Measurements from ENCODE around the gene ARHGEF18.
A peak's percentile ranks its signal among the peaks of the same experiment; 100 is the strongest.

The ARHGEF18 gene

GRCh38 chr19:7355151-7355820 is 6.5 kb downstream of the ARHGEF18 start:
- H3K4me2 ChIP-seq (ENCODE audit: low read depth, low read length, poor library complexity, severe bottlenecking) = peak overlapping the region; percentile 27
- no peaks in the 10 kb centered on the region for H3K27me3 ChIP-seq (ENCODE audit: insufficient read depth, low read length, poor library complexity, severe bottlenecking)
- H2AFZ ChIP-seq (ENCODE audit: low read length) = no peak overlapping the region
- no peaks in the 10 kb centered on the region for H3K9me2 ChIP-seq (replicated peaks; ENCODE audit: low read depth, low read length)
- peaks cover 3% of the 10 kb centered on the region; the same call in 1 of the 2 replicates for H3F3A ChIP-seq (ENCODE audit: low read depth)
- peaks cover 12% of the 10 kb centered on the region; the same call in 1 of the 2 replicates for H3K36me3 ChIP-seq (ENCODE audit: insufficient read depth, low read length)
- H3K9ac ChIP-seq (ENCODE audit: low read depth, low read length, poor library complexity, severe bottlenecking) = no peak overlapping the region
- TF ChIP-seq CTCF (conservative IDR thresholded peaks at IDR 0.05; ENCODE audit: low read length) (no peak), EZH2phosphoT487 (IDR thresholded peaks at IDR 0.05; ENCODE audit: borderline replicate concordance) (no peak)
- peaks cover 44% of the 10 kb centered on the region for H4K20me1 ChIP-seq (ENCODE audit: insufficient read depth, low read length, poor library complexity, severe bottlenecking)
- H3K9me3 ChIP-seq (ENCODE audit: insufficient read depth, low read depth, low read length) = peaks cover 7% of the 10 kb centered on the region; the same call in 1 of the 2 replicates
- peaks cover 16% of the 10 kb centered on the region for H3K4me1 ChIP-seq (ENCODE audit: insufficient read depth, low read length, poor library complexity, severe bottlenecking)
- H3K79me2 ChIP-seq (ENCODE audit: insufficient read depth, low read length) = peaks cover 83% of the 10 kb centered on the region
- H3K4me3 ChIP-seq (ENCODE audit: low read length, poor library complexity, severe bottlenecking) = no peak overlapping the region

GRCh38 chr19:7355871-7356270 is 7.1 kb downstream of the ARHGEF18 start:
- H3K36me3 ChIP-seq (ENCODE audit: insufficient read depth, low read length) = peaks cover 12% of the 10 kb centered on the region; the same call in 1 of the 2 replicates
- peaks cover 7% of the 10 kb centered on the region; the same call in 1 of the 2 replicates for H3K9me3 ChIP-seq (ENCODE audit: insufficient read depth, low read depth, low read length)
- H3K27me3 ChIP-seq (ENCODE audit: insufficient read depth, low read length, poor library complexity, severe bottlenecking) = no peaks in the 10 kb centered on the region
- H3K4me2 ChIP-seq (ENCODE audit: low read depth, low read length, poor library complexity, severe bottlenecking) = peak overlapping the region; percentile 27
- no peaks in the 10 kb centered on the region for H3K9me2 ChIP-seq (replicated peaks; ENCODE audit: low read depth, low read length)
- no peak overlapping the region for H3K4me3 ChIP-seq (ENCODE audit: low read length, poor library complexity, severe bottlenecking)
- H3F3A ChIP-seq (ENCODE audit: low read depth) = peaks cover 3% of the 10 kb centered on the region; the same call in 1 of the 2 replicates
- H3K4me1 ChIP-seq (ENCODE audit: insufficient read depth, low read length, poor library complexity, severe bottlenecking) = peaks cover 13% of the 10 kb centered on the region
- peaks cover 40% of the 10 kb centered on the region for H4K20me1 ChIP-seq (ENCODE audit: insufficient read depth, low read length, poor library complexity, severe bottlenecking)
- H3K79me2 ChIP-seq (ENCODE audit: insufficient read depth, low read length) = peaks cover 78% of the 10 kb centered on the region
- H3K9ac ChIP-seq (ENCODE audit: low read depth, low read length, poor library complexity, severe bottlenecking) = no peak overlapping the region
- H2AFZ ChIP-seq (ENCODE audit: low read length) = no peak overlapping the region
- TF ChIP-seq CTCF (conservative IDR thresholded peaks at IDR 0.05; ENCODE audit: low read length) (no peak), EZH2phosphoT487 (IDR thresholded peaks at IDR 0.05; ENCODE audit: borderline replicate concordance) (no peak)

GRCh38 chr19:7356899-7357627 is 8.3 kb downstream of the ARHGEF18 start:
- Histone ChIP-seq H3K79me2 (ENCODE audit: insufficient read depth, low read length) (peaks cover 66% of the 10 kb centered on the region), H3K9me3 (ENCODE audit: insufficient read depth, low read depth, low read length) (peaks cover 2% of the 10 kb centered on the region; the same call in 1 of the 2 replicates), H3K9me2 (replicated peaks; ENCODE audit: low read depth, low read length) (no peaks in the 10 kb centered on the region), H3F3A (ENCODE audit: low read depth) (peaks cover 3% of the 10 kb centered on the region; the same call in 1 of the 2 replicates), H4K20me1 (ENCODE audit: insufficient read depth, low read length, poor library complexity, severe bottlenecking) (peaks cover 37% of the 10 kb centered on the region), H3K9ac (ENCODE audit: low read depth, low read length, poor library complexity, severe bottlenecking) (no peak overlapping the region), H3K4me3 (ENCODE audit: low read length, poor library complexity, severe bottlenecking) (no peak overlapping the region), H3K27me3 (ENCODE audit: insufficient read depth, low read length, poor library complexity, severe bottlenecking) (no peaks in the 10 kb centered on the region), H2AFZ (ENCODE audit: low read length) (no peak overlapping the region), H3K4me1 (ENCODE audit: insufficient read depth, low read length, poor library complexity, severe bottlenecking) (peaks cover 10% of the 10 kb centered on the region), H3K4me2 (ENCODE audit: low read depth, low read length, poor library complexity, severe bottlenecking) (peak overlapping the region; percentile 42), H3K36me3 (ENCODE audit: insufficient read depth, low read length) (peaks cover 12% of the 10 kb centered on the region; the same call in 1 of the 2 replicates)
- TF ChIP-seq EZH2phosphoT487 (IDR thresholded peaks at IDR 0.05; ENCODE audit: borderline replicate concordance) (no peak), CTCF (conservative IDR thresholded peaks at IDR 0.05; ENCODE audit: low read length) (no peak)

Data from Loucy (cell line).